H1 (cell line): ENCODE results near the gene SLC34A1. TPM values are rescaled to one million over a fixed set of nuclear protein-coding genes. Genes with fewer than 3 reads are reported as not detected.
A peak's percentile ranks its signal among the peaks of the same experiment; 100 is the strongest.

Experiments
- CTCF ChIA-PET: fragments of 300-600 bp; sonication (Branson Sonifier 250); formaldehyde crosslinking; loops from one replicate; lab custom pipeline; 2021; ENCODE audit not compliant: partially characterized antibody; lab: Charles Lee
- POLR2A ChIA-PET: fragments of 300-600 bp; sonication (Branson Sonifier 250); formaldehyde crosslinking; loops from one replicate; lab custom pipeline; 2021; ENCODE audit warnings: inconsistent platforms; ENCODE audit not compliant: partially characterized antibody; lab: Charles Lee
- DNase-seq, 2 experiments: peaks; one replicate each; pipeline versions ENCODE4 v3.0.0 to v3.0.0-alpha.2; 2010 to 2022; ENCODE audit warnings: low spot score in 2 of 2, low read depth in 1 of 2, mixed read lengths in 1 of 2
- FAIRE-seq: peaks from 2 replicates; lab custom pipeline; 2011; peaks lifted over from hg19 to GRCh38; lab: Jason Lieb, UNC
- H2AFZ ChIP-seq: 2 replicates; pipeline ENCODE4 v1.8.1; 2012; ENCODE audit warnings: low read length, inconsistent platforms
- H2AK5ac ChIP-seq: 2 replicates; pipeline ENCODE4 v1.6.1; 2013; ENCODE audit warnings: low read depth, low read length
- H2BK120ac ChIP-seq: replicated peaks from 2 replicates; pipeline ENCODE3; 2013; ENCODE audit warnings: low read depth, low read length, inconsistent platforms
- H2BK12ac ChIP-seq: 2 replicates; pipeline ENCODE4 v1.6.1; 2013; ENCODE audit warnings: low read depth, low read length
- H2BK15ac ChIP-seq: 2 replicates; pipeline ENCODE4 v1.6.1; 2013; ENCODE audit warnings: low read length
- H2BK20ac ChIP-seq: 2 replicates; pipeline ENCODE4 v1.6.1; 2013; ENCODE audit warnings: low read length
- H2BK5ac ChIP-seq: 2 replicates; pipeline ENCODE4 v1.6.1; 2013; ENCODE audit warnings: low read depth, low read length
- H3K14ac ChIP-seq: 2 replicates; pipeline ENCODE4 v1.6.1; 2013; ENCODE audit warnings: inconsistent platforms; ENCODE audit not compliant: insufficient read length
- H3K18ac ChIP-seq: 2 replicates; pipeline ENCODE4 v1.6.1; 2013; ENCODE audit warnings: low read length; ENCODE audit errors: extremely low read depth
- H3K23ac ChIP-seq: 2 replicates; pipeline ENCODE4 v1.6.1; 2013; ENCODE audit warnings: inconsistent platforms; ENCODE audit not compliant: insufficient read length
- H3K23me2 ChIP-seq: 2 replicates; pipeline ENCODE4 v1.6.1; 2013; ENCODE audit warnings: low read depth, low read length
- H3K27ac ChIP-seq: 2 replicates; pipeline ENCODE4 v1.6.1; 2011; ENCODE audit warnings: low read depth, low read length, inconsistent platforms
- H3K27me3 ChIP-seq, 4 experiments: replicated peaks in 1 of 4; 1 replicate in 1 of 4; 2 replicates in 3 of 4; pipeline versions ENCODE4 v1.6.1 to v1.8.1; 2011 to 2013; ENCODE audit warnings: low read length in 3 of 4, mild to moderate bottlenecking in 3 of 4, inconsistent platforms in 2 of 4, mixed read lengths in 2 of 4, moderate library complexity in 1 of 4; ENCODE audit not compliant: control insufficient read depth in 3 of 4, insufficient read depth in 3 of 4; ENCODE audit errors: extremely low read depth in 1 of 4
- H3K36me3 ChIP-seq, 4 experiments: 2 replicates each; pipeline versions ENCODE4 v1.6.1 to v1.8.1; 2011 to 2013; ENCODE audit warnings: mild to moderate bottlenecking in 4 of 4, low read length in 3 of 4, moderate library complexity in 2 of 4, control low read depth in 1 of 4, inconsistent platforms in 1 of 4; ENCODE audit not compliant: insufficient read depth in 4 of 4, control insufficient read depth in 2 of 4
- H3K4ac ChIP-seq: replicated peaks from 2 replicates; pipeline ENCODE3; 2013; ENCODE audit warnings: low read length, low read depth, mixed read lengths, inconsistent platforms; ENCODE audit not compliant: insufficient read length
- H3K4me1 ChIP-seq, 4 experiments: replicated peaks in 1 of 4; 1 replicate in 1 of 4; 2 replicates in 3 of 4; pipeline versions ENCODE4 v1.6.1 to v1.8.1; 2011 to 2013; ENCODE audit warnings: low read length in 3 of 4, inconsistent platforms in 2 of 4, mixed read lengths in 1 of 4; ENCODE audit not compliant: insufficient read depth in 4 of 4, control insufficient read depth in 3 of 4
- H3K4me2 ChIP-seq, 2 experiments: 2 replicates each; pipeline versions ENCODE4 v1.6.1 to v1.8.1; 2011 to 2013; ENCODE audit warnings: low read depth in 2 of 2, low read length in 2 of 2, control low read depth in 1 of 2, inconsistent platforms in 1 of 2, mild to moderate bottlenecking in 1 of 2; ENCODE audit not compliant: insufficient read depth in 1 of 2
- H3K4me3 ChIP-seq, 4 experiments: fragments of 200-600, 300-600 bp in 1 of 4; sonication (generic), shearing (Covaris generic), sonication (Bioruptor Twin) in 1 of 4; 2 replicates each; pipeline versions ENCODE4 v1.5.1 to v1.8.1; 2011 to 2016; ENCODE audit warnings: low read length in 4 of 4, low read depth in 3 of 4, control low read depth in 2 of 4, inconsistent platforms in 2 of 4, mild to moderate bottlenecking in 2 of 4, mixed read lengths in 1 of 4, moderate library complexity in 1 of 4; ENCODE audit not compliant: insufficient read depth in 2 of 4; ENCODE audit errors: extremely low read depth in 1 of 4
- H3K56ac ChIP-seq: replicated peaks from 2 replicates; pipeline ENCODE3; 2013; ENCODE audit warnings: low read depth, mild to moderate bottlenecking, mixed read lengths, low read length, inconsistent platforms; ENCODE audit not compliant: insufficient read length
- H3K79me1 ChIP-seq: 2 replicates; pipeline ENCODE4 v1.6.1; 2013; ENCODE audit warnings: low read depth, low read length, control low read depth
- H3K79me2 ChIP-seq, 2 experiments: 2 replicates each; pipeline versions ENCODE4 v1.6.1 to v1.8.1; 2012 to 2013; ENCODE audit warnings: low read length in 2 of 2, mild to moderate bottlenecking in 2 of 2, inconsistent platforms in 1 of 2; ENCODE audit not compliant: insufficient read depth in 2 of 2, control insufficient read depth in 1 of 2
- H3K9ac ChIP-seq, 4 experiments: replicated peaks in 1 of 4; 1 replicate in 1 of 4; 2 replicates in 3 of 4; pipeline versions ENCODE4 v1.6.1 to v1.8.1; 2011 to 2013; ENCODE audit warnings: low read depth in 3 of 4, low read length in 3 of 4, control low read depth in 2 of 4, mild to moderate bottlenecking in 2 of 4, moderate library complexity in 2 of 4, inconsistent platforms in 1 of 4; ENCODE audit errors: extremely low read depth in 1 of 4
- H3K9me3 ChIP-seq, 2 experiments: 2 replicates each; pipeline versions ENCODE4 v1.6.1 to v1.8.1; 2012 to 2013; ENCODE audit warnings: mild to moderate bottlenecking in 2 of 2, moderate library complexity in 2 of 2, control low read depth in 1 of 2, inconsistent platforms in 1 of 2, low read depth in 1 of 2, low read length in 1 of 2, mixed read lengths in 1 of 2; ENCODE audit not compliant: insufficient read depth in 2 of 2
- H4K20me1 ChIP-seq, 2 experiments: replicated peaks in 1 of 2; 2 replicates each; pipeline versions ENCODE3 to v1.8.1; 2011 to 2013; ENCODE audit warnings: inconsistent platforms in 2 of 2, low read length in 2 of 2, mild to moderate bottlenecking in 1 of 2; ENCODE audit not compliant: insufficient read depth in 2 of 2, control insufficient read depth in 1 of 2
- H4K5ac ChIP-seq: 2 replicates; pipeline ENCODE4 v1.6.1; 2013; ENCODE audit warnings: low read length, low read depth, mixed read lengths, inconsistent platforms; ENCODE audit not compliant: insufficient read length
- H4K8ac ChIP-seq: 2 replicates; pipeline ENCODE4 v1.8.0; 2013; ENCODE audit warnings: mild to moderate bottlenecking, moderate library complexity, low read length, inconsistent platforms; ENCODE audit not compliant: insufficient read depth; ENCODE audit errors: extremely low read depth
- H4K91ac ChIP-seq: replicated peaks from 2 replicates; pipeline ENCODE3; 2013; ENCODE audit warnings: low read length, mixed read lengths, inconsistent platforms; ENCODE audit not compliant: insufficient read length
- KDM4A ChIP-seq: IDR thresholded peaks from one replicate; pipeline ENCODE4 v1.7.1; 2012; ENCODE audit warnings: low read depth, mild to moderate bottlenecking, moderate library complexity, low read length, inconsistent platforms; ENCODE audit not compliant: severe bottlenecking
- KDM5A ChIP-seq: fragments of 200-600 bp; IDR thresholded peaks from 2 replicates; pipeline ENCODE4 v1.7.1; 2012; ENCODE audit warnings: mild to moderate bottlenecking, low read length, inconsistent platforms, mixed read lengths
- NRF1 ChIP-seq: IDR thresholded peaks from 2 replicates; pipeline ENCODE4 v1.6.1; 2011; ENCODE audit warnings: mild to moderate bottlenecking, low read depth, low read length, improper control_type of control experiment
- POLR2AphosphoS5 ChIP-seq: IDR thresholded peaks from 2 replicates; pipeline ENCODE4 v1.6.1; 2011; ENCODE audit warnings: low read depth, low read length
- TEAD4 ChIP-seq: IDR thresholded peaks from 2 replicates; pipeline ENCODE4 v1.6.1; 2012; ENCODE audit warnings: low read depth, low read length, inconsistent platforms, mixed read lengths
- WGBS, 2 experiments: shearing (Covaris generic) in 1 of 2; methylation state at CpG; one replicate each; pipeline versions ENCODE4 v1.1.6 to v1.1.7; 2013 to 2015; ENCODE audit warnings: low lambda C conversion rate in 2 of 2, mixed read lengths in 2 of 2, inconsistent platforms in 1 of 2, low coverage in 1 of 2, missing lambda C conversion rate in 1 of 2; ENCODE audit not compliant: insufficient replicate concordance in 2 of 2, insufficient coverage in 1 of 2, insufficient read length in 1 of 2; ENCODE audit errors: extremely low coverage in 1 of 2, missing lambda C conversion rate in 1 of 2; 5-methylcytosine and 5-hydroxymethylcytosine counted together
- polyA plus RNA-seq, 7 experiments: library from polyadenylated mRNA; depleted of rRNA in 3 of 7; stranded (reverse) in 5 of 7; unstranded in 2 of 7; fragments of >200 nt in 5 of 7; fragments of 200-250 nt in 2 of 7; gene quantifications; 1 replicate in 5 of 7; 2 replicates in 1 of 7; 4 replicates in 1 of 7; pipeline versions ENCODE4 v1.2.1 to v1.2.3, GENCODE V29; 2011 to 2013; ENCODE audit warnings: missing spikeins in 2 of 7, mixed read lengths in 2 of 7
- total RNA-seq: library from RNA; stranded (reverse); fragmentation: NEBNext Ultra II Directional; extraction: Animal tissue kit (Norgen Biotek cat#: 25700); gene quantifications from 2 replicates; pipeline ENCODE4 v1.2.1, GENCODE V29; 2021
- TF ChIP-seq, protein P1 (sequence below): IDR thresholded peaks from 2 replicates; pipeline ENCODE4 v1.6.1; 2011; ENCODE audit warnings: low read length, improper control_type of control experiment
- TF ChIP-seq, protein P2 (sequence below), 3 experiments: IDR thresholded peaks; 1 replicate in 2 of 3; 2 replicates in 1 of 3; pipeline versions ENCODE4 v1.5.1 to v1.6.1; 2011; ENCODE audit warnings: low read length in 3 of 3, mild to moderate bottlenecking in 3 of 3, inconsistent platforms in 2 of 3, low read depth in 1 of 3, moderate library complexity in 1 of 3; ENCODE audit not compliant: insufficient read depth in 1 of 3; ENCODE audit errors: control extremely low read depth in 1 of 3

SLC34A1 gene
- total and polyA plus RNA-seq, 2 of the 8 experiments (the other 6 are each of a cell fraction or from before 2014, with no cell fraction given) = not detected

DNA sequence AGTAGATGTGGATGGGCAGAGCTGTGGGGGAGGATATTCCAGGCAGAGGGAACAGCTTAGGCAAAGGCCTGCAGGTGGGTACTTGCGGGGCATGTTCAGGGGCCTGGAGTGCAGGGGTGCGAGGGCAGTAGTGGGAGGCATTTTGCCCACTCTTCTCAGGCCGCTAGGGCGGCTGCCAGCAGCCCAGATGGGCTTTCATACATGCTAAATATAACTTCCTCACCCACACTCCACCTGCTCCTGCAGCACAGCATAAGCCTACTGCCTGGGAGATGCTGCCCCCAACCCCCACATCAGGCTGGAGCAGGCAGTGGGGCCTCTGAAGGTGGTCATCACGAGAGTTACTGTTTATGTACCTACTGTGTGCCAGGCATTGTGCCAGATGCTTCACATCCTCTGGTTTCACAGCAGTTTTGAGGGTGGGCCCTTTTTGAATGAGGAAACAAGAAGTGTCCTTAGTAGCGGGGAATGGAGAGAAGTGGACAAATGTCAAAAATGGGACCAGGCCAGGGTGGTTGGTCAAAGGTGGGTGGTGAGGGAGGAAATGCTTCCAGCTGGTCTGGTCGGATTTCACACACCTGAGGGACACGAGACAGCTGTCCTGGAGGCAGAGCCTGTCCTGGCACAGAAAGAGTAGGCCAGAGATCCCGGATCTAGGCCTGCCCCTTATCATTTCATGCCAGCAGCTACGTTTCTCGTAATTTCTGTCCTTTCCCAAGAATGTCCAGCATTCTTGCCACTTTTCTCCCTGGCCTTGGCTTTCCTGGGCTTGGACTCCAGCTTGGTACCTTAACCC lies 14.4 kb upstream of the SLC34A1 start:
- Histone ChIP-seq H3K9ac (no peak overlapping the region), H4K20me1 (peaks cover 0 to 8% of the 10 kb centered on the region in 2 experiments), H4K8ac (no peak overlapping the region), H3K36me3 (no peaks in the 10 kb centered on the region), H3K79me1 (peaks cover 7% of the 10 kb centered on the region; the same call in 1 of the 2 replicates), H3K27me3 (peaks cover 1 to 14% (median 12%) of the 10 kb centered on the region in 4 experiments; a peak in 4 of 7 replicates), H3K23ac (no peak overlapping the region), H3K9me3 (no peaks in the 10 kb centered on the region), H2BK120ac (no peak overlapping the region), H3K4me2 (peak overlapping the region; percentile 53 to 54), H2BK12ac (no peak overlapping the region), H4K5ac (no peak overlapping the region), H3K23me2 (peaks cover 19% of the 10 kb centered on the region; the same call in 1 of the 2 replicates), H2BK20ac (no peak overlapping the region), H3K4me3 (peak overlapping the region in 1 of 4 experiments; percentile 43; a peak in 1 of 8 replicates), H3K79me2 (no peaks in the 10 kb centered on the region), H2BK15ac (peak overlapping the region; percentile 96; the same call in 1 of the 2 replicates), H2AK5ac (0 out of 2 replicates have a peak overlapping the region, but pooled peaks have one; percentile 75), H3K4ac (no peak overlapping the region), H2AFZ (no peak overlapping the region; the same call in 1 of the 2 replicates), H3K14ac (no peak overlapping the region), H3K4me1 (peaks cover 8 to 39% (median 32%) of the 10 kb centered on the region in 4 experiments), H3K56ac (no peak overlapping the region), H4K91ac (no peak overlapping the region), H3K27ac (peak overlapping the region; percentile 60; the same call in 1 of the 2 replicates), H3K18ac (peak overlapping the region; percentile 83; the same call in 1 of the 2 replicates), H2BK5ac (peak overlapping the region; percentile 69; the same call in 1 of the 2 replicates)
- ChIA-PET POLR2A (interaction anchor here (0.6 to 4.4 kb wide), 11 partner anchors 9 to 814 kb away, joined by 3 to 18 read pairs (median 3); partner anchors contain the start of gene LMAN2), CTCF (interaction anchor here (0.6 to 16.9 kb wide), 30 partner anchors 9 to 719 kb away, joined by 3 to 363 read pairs (median 6); partner anchors contain the start of genes GRK6, LMAN2, MXD3 and PFN3)
- WGBS, 2 experiments = 82% methylated on average over 11 of the region's 11 CpGs; no CpG with 5 or more reads in 1 of the 2 experiments
- DNase-seq = no peak
- FAIRE-seq = no peak
- TF ChIP-seq POLR2AphosphoS5 = no peak
- TF ChIP-seq, protein P1, sequence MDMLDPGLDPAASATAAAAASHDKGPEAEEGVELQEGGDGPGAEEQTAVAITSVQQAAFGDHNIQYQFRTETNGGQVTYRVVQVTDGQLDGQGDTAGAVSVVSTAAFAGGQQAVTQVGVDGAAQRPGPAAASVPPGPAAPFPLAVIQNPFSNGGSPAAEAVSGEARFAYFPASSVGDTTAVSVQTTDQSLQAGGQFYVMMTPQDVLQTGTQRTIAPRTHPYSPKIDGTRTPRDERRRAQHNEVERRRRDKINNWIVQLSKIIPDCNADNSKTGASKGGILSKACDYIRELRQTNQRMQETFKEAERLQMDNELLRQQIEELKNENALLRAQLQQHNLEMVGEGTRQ = no peak
- TF ChIP-seq NRF1 = no peak
- TF ChIP-seq KDM5A = no peak
- TF ChIP-seq, protein P2, sequence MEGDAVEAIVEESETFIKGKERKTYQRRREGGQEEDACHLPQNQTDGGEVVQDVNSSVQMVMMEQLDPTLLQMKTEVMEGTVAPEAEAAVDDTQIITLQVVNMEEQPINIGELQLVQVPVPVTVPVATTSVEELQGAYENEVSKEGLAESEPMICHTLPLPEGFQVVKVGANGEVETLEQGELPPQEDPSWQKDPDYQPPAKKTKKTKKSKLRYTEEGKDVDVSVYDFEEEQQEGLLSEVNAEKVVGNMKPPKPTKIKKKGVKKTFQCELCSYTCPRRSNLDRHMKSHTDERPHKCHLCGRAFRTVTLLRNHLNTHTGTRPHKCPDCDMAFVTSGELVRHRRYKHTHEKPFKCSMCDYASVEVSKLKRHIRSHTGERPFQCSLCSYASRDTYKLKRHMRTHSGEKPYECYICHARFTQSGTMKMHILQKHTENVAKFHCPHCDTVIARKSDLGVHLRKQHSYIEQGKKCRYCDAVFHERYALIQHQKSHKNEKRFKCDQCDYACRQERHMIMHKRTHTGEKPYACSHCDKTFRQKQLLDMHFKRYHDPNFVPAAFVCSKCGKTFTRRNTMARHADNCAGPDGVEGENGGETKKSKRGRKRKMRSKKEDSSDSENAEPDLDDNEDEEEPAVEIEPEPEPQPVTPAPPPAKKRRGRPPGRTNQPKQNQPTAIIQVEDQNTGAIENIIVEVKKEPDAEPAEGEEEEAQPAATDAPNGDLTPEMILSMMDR (IDR thresholded peaks at IDR 0.05; ENCODE audit: control extremely low read depth in 1 of 3, insufficient read depth in 1 of 3, low read depth in 1 of 3, low read length in 3 of 3) = no peak
- no peak for TF ChIP-seq TEAD4
- no peak for TF ChIP-seq KDM4A
